Neural cell (in vitro differentiated cells): ENCODE measurements around the gene FBXW2.

Experiments used
- CTCF ChIP-seq: fragments of 450-650 bp; IDR thresholded peaks from 2 replicates; pipeline ENCODE4 v1.5.1; 2014; ENCODE audit warnings: antibody characterized with exemption, mild to moderate bottlenecking, moderate library complexity; ENCODE audit not compliant: poor library complexity, severe bottlenecking
- EP300 ChIP-seq: fragments of 450-650 bp; conservative IDR thresholded peaks from 2 replicates; pipeline ENCODE4 v1.6.1; 2014; ENCODE audit warnings: antibody characterized with exemption, mild to moderate bottlenecking, moderate library complexity; ENCODE audit not compliant: poor library complexity, severe bottlenecking
- EZH2 ChIP-seq: fragments of 200-600, 300-800 bp; shearing (Covaris generic), sonication (generic); IDR thresholded peaks from 2 replicates; pipeline ENCODE4 v1.6.1; 2014; ENCODE audit warnings: antibody characterized with exemption, low read length, borderline replicate concordance, mild to moderate bottlenecking; ENCODE audit not compliant: insufficient read depth, poor library complexity, severe bottlenecking
- MXI1 ChIP-seq: fragments of 450-650 bp; conservative IDR thresholded peaks from 2 replicates; pipeline ENCODE4 v1.6.1; 2014; ENCODE audit warnings: antibody characterized with exemption, mild to moderate bottlenecking; ENCODE audit not compliant: poor library complexity, severe bottlenecking
- POLR2AphosphoS5 ChIP-seq: IDR thresholded peaks from 2 replicates; pipeline ENCODE4 v1.6.1; 2012
- RAD21 ChIP-seq: fragments of 450-650 bp; conservative IDR thresholded peaks from 2 replicates; pipeline ENCODE4 v1.6.1; 2014; ENCODE audit warnings: antibody characterized with exemption, mild to moderate bottlenecking, moderate library complexity
- SMC3 ChIP-seq: fragments of 450-650 bp; conservative IDR thresholded peaks from 2 replicates; pipeline ENCODE4 v1.6.1; 2014; ENCODE audit warnings: antibody characterized with exemption, mild to moderate bottlenecking, moderate library complexity; ENCODE audit not compliant: poor library complexity
- TAF1 ChIP-seq: IDR thresholded peaks from 2 replicates; pipeline ENCODE4 v1.6.1; 2012; ENCODE audit warnings: low read depth
- TF ChIP-seq, protein P1 (sequence below): IDR thresholded peaks from 2 replicates; pipeline ENCODE4 v1.6.1; 2012; ENCODE audit warnings: borderline replicate concordance

DNA sequence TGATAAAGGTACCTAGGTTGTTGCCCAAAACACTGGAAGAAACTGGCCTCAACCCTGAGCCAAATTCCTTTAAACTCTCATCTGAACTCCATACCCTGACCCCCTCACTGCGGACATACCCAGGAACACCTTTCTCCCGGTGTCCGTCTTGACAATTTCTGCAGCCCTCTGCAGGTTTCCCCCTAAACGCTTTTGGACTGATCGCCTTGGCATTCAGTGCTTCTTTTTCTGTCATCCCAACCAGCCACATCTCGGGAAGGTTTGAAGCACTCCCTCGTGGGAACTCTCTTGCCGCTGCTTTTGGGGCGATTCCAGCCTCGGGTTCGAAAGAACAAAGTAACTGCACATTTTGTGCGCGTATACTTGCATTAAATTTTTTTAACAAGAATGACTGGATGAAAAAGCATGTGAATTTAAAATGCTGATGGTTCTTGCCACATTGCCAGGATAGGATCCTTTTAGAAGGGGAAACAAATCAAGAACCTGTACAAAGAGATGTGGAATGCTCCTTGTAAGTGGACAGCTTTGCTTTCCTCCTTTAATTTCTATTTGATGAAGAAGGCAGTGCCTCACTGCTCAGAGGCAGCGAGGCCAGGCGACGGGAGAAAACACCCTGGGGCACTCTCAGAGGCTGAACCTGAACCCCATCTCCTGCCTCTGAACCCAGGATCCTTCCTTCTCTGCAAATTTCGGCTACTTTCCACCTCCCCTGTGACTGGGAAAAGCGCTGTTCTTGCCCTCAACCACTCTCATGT, 48.9 kb upstream of the FBXW2 start:
- TF ChIP-seq CTCF (no peak), EP300 (no peak), EZH2 (no peak), POLR2AphosphoS5 (no peak), TAF1 (no peak), SMC3 (no peak), RAD21 (no peak), MXI1 (no peak)
- TF ChIP-seq, protein P1, sequence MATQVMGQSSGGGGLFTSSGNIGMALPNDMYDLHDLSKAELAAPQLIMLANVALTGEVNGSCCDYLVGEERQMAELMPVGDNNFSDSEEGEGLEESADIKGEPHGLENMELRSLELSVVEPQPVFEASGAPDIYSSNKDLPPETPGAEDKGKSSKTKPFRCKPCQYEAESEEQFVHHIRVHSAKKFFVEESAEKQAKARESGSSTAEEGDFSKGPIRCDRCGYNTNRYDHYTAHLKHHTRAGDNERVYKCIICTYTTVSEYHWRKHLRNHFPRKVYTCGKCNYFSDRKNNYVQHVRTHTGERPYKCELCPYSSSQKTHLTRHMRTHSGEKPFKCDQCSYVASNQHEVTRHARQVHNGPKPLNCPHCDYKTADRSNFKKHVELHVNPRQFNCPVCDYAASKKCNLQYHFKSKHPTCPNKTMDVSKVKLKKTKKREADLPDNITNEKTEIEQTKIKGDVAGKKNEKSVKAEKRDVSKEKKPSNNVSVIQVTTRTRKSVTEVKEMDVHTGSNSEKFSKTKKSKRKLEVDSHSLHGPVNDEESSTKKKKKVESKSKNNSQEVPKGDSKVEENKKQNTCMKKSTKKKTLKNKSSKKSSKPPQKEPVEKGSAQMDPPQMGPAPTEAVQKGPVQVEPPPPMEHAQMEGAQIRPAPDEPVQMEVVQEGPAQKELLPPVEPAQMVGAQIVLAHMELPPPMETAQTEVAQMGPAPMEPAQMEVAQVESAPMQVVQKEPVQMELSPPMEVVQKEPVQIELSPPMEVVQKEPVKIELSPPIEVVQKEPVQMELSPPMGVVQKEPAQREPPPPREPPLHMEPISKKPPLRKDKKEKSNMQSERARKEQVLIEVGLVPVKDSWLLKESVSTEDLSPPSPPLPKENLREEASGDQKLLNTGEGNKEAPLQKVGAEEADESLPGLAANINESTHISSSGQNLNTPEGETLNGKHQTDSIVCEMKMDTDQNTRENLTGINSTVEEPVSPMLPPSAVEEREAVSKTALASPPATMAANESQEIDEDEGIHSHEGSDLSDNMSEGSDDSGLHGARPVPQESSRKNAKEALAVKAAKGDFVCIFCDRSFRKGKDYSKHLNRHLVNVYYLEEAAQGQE, result no peak
